WTC11 (cell line): ENCODE results near the gene CAND2. TPM values are rescaled to one million over a fixed set of nuclear protein-coding genes. Genes with fewer than 3 reads are reported as not detected.
"Not testable (repeated sequence)": the region's sequence is repeated elsewhere in the genome, so short reads cannot be mapped to it uniquely, and the experiment has no call there.

Experiments
- ATAC-seq: fragments of 200-7000 bp; cut with Tn5 transposase; 2 replicates; pipeline ENCODE4 v1.10.0; 2021; ENCODE audit warnings: mild to moderate bottlenecking, moderate library complexity
- CTCF ChIA-PET: fragments of 300-600 bp; sonication (Branson Sonifier 250); formaldehyde crosslinking; loops from one replicate; lab custom pipeline; 2021; ENCODE audit warnings: antibody characterized with exemption; lab: Charles Lee
- POLR2A ChIA-PET: fragments of 350-600 bp; sonication (Branson Sonifier 250); formaldehyde crosslinking; loops from one replicate; lab custom pipeline; 2021; ENCODE audit warnings: antibody characterized with exemption; lab: Charles Lee
- DNase-seq: peaks from one replicate; pipeline ENCODE4 v3.0.0; 2021; ENCODE audit warnings: low spot score
- H3K27ac Mint-ChIP-seq: 2 replicates; pipeline ENCODE4 v1.8.0; 2021; ENCODE audit warnings: mixed read lengths
- H3K27me3 Mint-ChIP-seq: 2 replicates; pipeline ENCODE4 v1.8.0; 2021; ENCODE audit warnings: low read depth, mild to moderate bottlenecking, moderate library complexity, mixed read lengths
- H3K36me3 Mint-ChIP-seq: 2 replicates; pipeline ENCODE4 v1.8.0; 2021; ENCODE audit warnings: mixed read lengths
- H3K4me1 Mint-ChIP-seq: 2 replicates; pipeline ENCODE4 v1.8.0; 2022; ENCODE audit warnings: mixed read lengths
- H3K4me3 Mint-ChIP-seq: 2 replicates; pipeline ENCODE4 v1.8.0; 2021; ENCODE audit warnings: mild to moderate bottlenecking, moderate library complexity, mixed read lengths
- H3K9me3 Mint-ChIP-seq: 2 replicates; pipeline ENCODE4 v1.8.0; 2021; ENCODE audit warnings: mixed read lengths
- FOXP1 ChIP-seq: sonication (generic); formaldehyde crosslinking; IDR thresholded peaks from 2 replicates; pipeline ENCODE4 v1.8.0; 2022; ENCODE audit warnings: missing genetic modification reagents, mild to moderate bottlenecking, moderate library complexity, borderline replicate concordance
- GRHL2 ChIP-seq: fragments of 250-450 bp; sonication (Bioruptor Pico); IDR thresholded peaks from 2 replicates; pipeline ENCODE4 v1.8.0; 2022; ENCODE audit warnings: mild to moderate bottlenecking, moderate library complexity; ENCODE audit not compliant: insufficient replicate concordance, severe bottlenecking
- NFATC4 ChIP-seq: fragments of 250-450 bp; sonication (Bioruptor Pico); IDR thresholded peaks from 2 replicates; pipeline ENCODE4 v1.9.0; 2021; ENCODE audit warnings: mild to moderate bottlenecking
- NR2C2 ChIP-seq: sonication (generic); formaldehyde crosslinking; IDR thresholded peaks from 2 replicates; pipeline ENCODE4 v1.8.0; 2022; ENCODE audit warnings: mild to moderate bottlenecking, missing genetic modification reagents
- NR3C1 ChIP-seq: sonication (generic); formaldehyde crosslinking; conservative IDR thresholded peaks from 2 replicates; pipeline ENCODE4 v1.8.1; 2023; ENCODE audit warnings: low read depth, mild to moderate bottlenecking, missing genetic modification reagents
- OVOL2 ChIP-seq: fragments of 250-450 bp; sonication (Bioruptor Pico); IDR thresholded peaks from 2 replicates; pipeline ENCODE4 v1.9.0; 2021; ENCODE audit warnings: mild to moderate bottlenecking, borderline replicate concordance
- PRRX2 ChIP-seq: fragments of 250-450 bp; sonication (Bioruptor Pico); IDR thresholded peaks from 2 replicates; pipeline ENCODE4 v1.8.0; 2021; ENCODE audit warnings: mild to moderate bottlenecking
- RORB ChIP-seq: fragments of 250-450 bp; sonication (Bioruptor Pico); IDR thresholded peaks from 2 replicates; pipeline ENCODE4 v1.9.0; 2021; ENCODE audit warnings: mild to moderate bottlenecking
- ZBTB21 ChIP-seq: sonication (generic); formaldehyde crosslinking; IDR thresholded peaks from 2 replicates; pipeline ENCODE4 v1.8.1; 2023; ENCODE audit warnings: mild to moderate bottlenecking, missing genetic modification reagents, borderline replicate concordance
- ZNF396 ChIP-seq: fragments of 250-450 bp; sonication (Bioruptor Pico); IDR thresholded peaks from 2 replicates; pipeline ENCODE4 v1.8.0; 2021; ENCODE audit warnings: mild to moderate bottlenecking, moderate library complexity, borderline replicate concordance
- total RNA-seq: library from RNA; stranded (reverse); gene quantifications from 3 replicates; pipeline ENCODE4 v1.2.3, GENCODE V29; 2021
- TF ChIP-seq, protein P1 (sequence below): fragments of 250-450 bp; sonication (Bioruptor Pico); IDR thresholded peaks from 2 replicates; pipeline ENCODE4 v1.9.0; 2021; ENCODE audit warnings: moderate library complexity, mild to moderate bottlenecking, inconsistent platforms, borderline replicate concordance
- TF ChIP-seq, protein P2 (sequence below): sonication (generic); formaldehyde crosslinking; IDR thresholded peaks from 2 replicates; pipeline ENCODE4 v1.8.1; 2023; ENCODE audit warnings: mild to moderate bottlenecking, missing genetic modification reagents
- TF ChIP-seq, protein P3 (sequence below): sonication (generic); formaldehyde crosslinking; IDR thresholded peaks from 2 replicates; pipeline ENCODE4 v1.8.0; 2022; ENCODE audit warnings: mild to moderate bottlenecking, missing genetic modification reagents
- TF ChIP-seq, protein P4 (sequence below): sonication (generic); formaldehyde crosslinking; IDR thresholded peaks from 2 replicates; pipeline ENCODE4 v1.8.0; 2022; ENCODE audit warnings: mild to moderate bottlenecking, missing genetic modification reagents

Gene CAND2
- total RNA-seq, 1 experiment from 2014 or later, result 15.4 TPM

DNA sequence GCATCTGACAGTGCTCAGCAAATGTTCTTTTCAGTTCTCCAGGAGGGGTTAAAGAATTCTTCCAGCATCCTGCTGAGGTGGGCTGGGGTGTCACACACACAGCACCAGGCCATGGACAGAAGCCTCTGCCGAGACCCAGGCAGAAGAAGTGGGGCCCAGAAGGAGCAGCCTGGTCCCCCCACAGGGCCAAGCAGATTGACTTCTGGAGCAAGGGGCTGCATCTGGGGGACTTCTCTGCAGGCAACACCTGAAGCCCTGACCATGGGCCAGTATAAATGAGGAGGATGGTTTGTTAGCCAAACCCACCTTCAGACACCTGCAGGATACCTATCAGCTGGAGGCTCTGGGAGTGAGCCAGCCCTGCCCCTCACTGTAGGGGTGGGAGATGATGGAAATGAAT lies 21.3 kb upstream of the CAND2 start (continued):
- no peak for TF ChIP-seq NFATC4 (CRISPR knock-in tag)

DNA sequence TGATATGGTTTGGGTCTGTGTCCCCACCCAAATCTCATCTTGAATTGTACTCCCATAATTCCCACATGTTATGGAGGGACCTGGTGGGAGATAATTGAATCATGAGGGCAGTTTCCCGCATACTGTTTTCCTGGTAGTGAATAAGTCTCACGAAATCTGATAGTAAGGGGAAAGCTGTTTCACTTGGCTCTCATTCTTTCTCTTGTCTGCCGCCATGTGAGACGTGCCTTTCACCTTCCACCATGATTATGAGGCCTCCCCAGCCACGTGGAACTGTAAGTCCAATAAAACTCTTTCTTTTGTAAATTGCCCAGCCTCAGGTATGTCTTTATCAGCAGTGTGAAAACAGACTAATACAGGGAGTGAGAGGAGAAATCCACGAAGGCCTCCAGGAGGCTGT lies 20.5 kb upstream of the CAND2 start:
- DNase-seq, POLR2A ChIA-PET, H3K4me1 Mint-ChIP-seq, H3K4me3 Mint-ChIP-seq, ATAC-seq, H3K27ac Mint-ChIP-seq, H3K36me3 Mint-ChIP-seq, H3K9me3 Mint-ChIP-seq: not testable (repeated sequence)
- CTCF ChIA-PET, result interaction anchor here (1.2 to 1.9 kb wide), 3 partner anchors 11 to 34 kb away, joined by 3 to 7 read pairs (median 6); no protein-coding TSS in a partner anchor
- peaks cover 13% of the 10 kb centered on the region for H3K27me3 Mint-ChIP-seq

DNA sequence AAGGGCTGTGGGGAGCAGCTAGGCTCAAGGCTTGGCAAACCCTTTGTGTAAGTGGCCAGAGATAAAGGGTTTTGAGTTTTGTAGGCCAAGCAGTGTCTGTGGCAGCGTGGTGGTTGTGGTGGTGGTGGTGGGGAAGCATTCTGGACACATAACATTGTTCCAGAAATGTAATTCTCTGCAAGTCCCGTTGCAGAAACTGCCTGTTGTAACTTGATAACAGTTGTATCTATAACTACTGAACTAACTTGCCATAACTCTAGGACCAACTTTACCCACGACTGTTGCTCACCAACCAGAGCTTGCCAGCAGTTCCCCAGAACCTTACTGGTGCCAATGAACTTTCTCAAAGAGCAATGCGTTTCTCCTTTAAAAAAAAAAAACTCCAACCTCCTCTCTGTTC lies 19.3 kb upstream of the CAND2 start:
- Mint-ChIP-seq H3K4me1 (no peaks in the 10 kb centered on the region; the same call in none of the 2 replicates), H3K27me3 (peaks cover 13% of the 10 kb centered on the region), H3K27ac (no peak overlapping the region), H3K36me3 (no peaks in the 10 kb centered on the region), H3K4me3 (no peak overlapping the region), H3K9me3 (peaks cover 5% of the 10 kb centered on the region)
- ATAC-seq (no peak), DNase-seq (no peak)
- ChIA-PET CTCF (interaction anchor here (2.5 kb wide), 1 partner anchor 10 kb away, joined by 8 read pairs; no protein-coding TSS in a partner anchor), POLR2A (no interaction called here)
- TF ChIP-seq GRHL2 (no peak), OVOL2 (CRISPR knock-in tag) (no peak), NR2C2 (no peak)
- TF ChIP-seq, protein P1, sequence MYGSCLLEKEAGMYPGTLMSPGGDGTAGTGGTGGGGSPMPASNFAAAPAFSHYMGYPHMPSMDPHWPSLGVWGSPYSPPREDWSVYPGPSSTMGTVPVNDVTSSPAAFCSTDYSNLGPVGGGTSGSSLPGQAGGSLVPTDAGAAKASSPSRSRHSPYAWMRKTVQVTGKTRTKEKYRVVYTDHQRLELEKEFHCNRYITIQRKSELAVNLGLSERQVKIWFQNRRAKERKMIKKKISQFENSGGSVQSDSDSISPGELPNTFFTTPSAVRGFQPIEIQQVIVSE (CRISPR knock-in tag), result no peak

DNA sequence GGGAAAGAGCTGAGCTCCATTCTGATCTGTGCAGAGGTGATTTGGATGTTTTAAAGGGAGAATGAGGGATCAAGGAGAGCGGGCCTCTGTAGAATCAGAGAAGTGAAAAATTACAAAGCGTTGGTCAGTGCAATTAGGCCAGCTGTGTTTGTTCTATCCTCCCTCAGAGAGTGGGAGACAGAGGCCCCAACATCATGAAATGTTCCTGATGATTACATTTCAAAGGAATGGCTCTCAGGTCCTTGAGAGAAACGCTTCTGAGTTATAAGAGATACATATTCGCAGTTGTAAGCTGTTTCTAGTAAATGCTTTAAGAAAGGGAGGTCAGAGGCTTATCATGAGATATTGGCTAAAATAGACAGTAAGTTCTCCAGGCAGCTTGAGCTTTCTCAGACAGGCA lies 15.7 kb upstream of the CAND2 start:
- CTCF ChIA-PET, result interaction anchor here (0.9 kb wide), 1 partner anchor 30 kb away, joined by 4 read pairs; no protein-coding TSS in a partner anchor
- Mint-ChIP-seq H3K9me3 (peaks cover 6% of the 10 kb centered on the region), H3K36me3 (no peaks in the 10 kb centered on the region), H3K4me1 (peaks cover 19% of the 10 kb centered on the region), H3K4me3 (no peak overlapping the region)
- DNase-seq, result no peak
- no peak for ATAC-seq
- TF ChIP-seq NFATC4 (CRISPR knock-in tag), result no peak
- no peak for TF ChIP-seq ZNF396
- TF ChIP-seq, protein P1 (CRISPR knock-in tag), result no peak
- TF ChIP-seq NR3C1, result no peak
- TF ChIP-seq ZBTB21, result no peak
- no peak for TF ChIP-seq RORB (CRISPR knock-in tag)
- TF ChIP-seq PRRX2, result no peak
- no peak for TF ChIP-seq FOXP1 (CRISPR knock-in tag)
- TF ChIP-seq, protein P2, sequence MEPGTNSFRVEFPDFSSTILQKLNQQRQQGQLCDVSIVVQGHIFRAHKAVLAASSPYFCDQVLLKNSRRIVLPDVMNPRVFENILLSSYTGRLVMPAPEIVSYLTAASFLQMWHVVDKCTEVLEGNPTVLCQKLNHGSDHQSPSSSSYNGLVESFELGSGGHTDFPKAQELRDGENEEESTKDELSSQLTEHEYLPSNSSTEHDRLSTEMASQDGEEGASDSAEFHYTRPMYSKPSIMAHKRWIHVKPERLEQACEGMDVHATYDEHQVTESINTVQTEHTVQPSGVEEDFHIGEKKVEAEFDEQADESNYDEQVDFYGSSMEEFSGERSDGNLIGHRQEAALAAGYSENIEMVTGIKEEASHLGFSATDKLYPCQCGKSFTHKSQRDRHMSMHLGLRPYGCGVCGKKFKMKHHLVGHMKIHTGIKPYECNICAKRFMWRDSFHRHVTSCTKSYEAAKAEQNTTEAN (CRISPR knock-in tag), result no peak
- TF ChIP-seq NR2C2, result no peak
- TF ChIP-seq, protein P3, sequence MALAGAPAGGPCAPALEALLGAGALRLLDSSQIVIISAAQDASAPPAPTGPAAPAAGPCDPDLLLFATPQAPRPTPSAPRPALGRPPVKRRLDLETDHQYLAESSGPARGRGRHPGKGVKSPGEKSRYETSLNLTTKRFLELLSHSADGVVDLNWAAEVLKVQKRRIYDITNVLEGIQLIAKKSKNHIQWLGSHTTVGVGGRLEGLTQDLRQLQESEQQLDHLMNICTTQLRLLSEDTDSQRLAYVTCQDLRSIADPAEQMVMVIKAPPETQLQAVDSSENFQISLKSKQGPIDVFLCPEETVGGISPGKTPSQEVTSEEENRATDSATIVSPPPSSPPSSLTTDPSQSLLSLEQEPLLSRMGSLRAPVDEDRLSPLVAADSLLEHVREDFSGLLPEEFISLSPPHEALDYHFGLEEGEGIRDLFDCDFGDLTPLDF (CRISPR knock-in tag), result no peak
- TF ChIP-seq, protein P4, sequence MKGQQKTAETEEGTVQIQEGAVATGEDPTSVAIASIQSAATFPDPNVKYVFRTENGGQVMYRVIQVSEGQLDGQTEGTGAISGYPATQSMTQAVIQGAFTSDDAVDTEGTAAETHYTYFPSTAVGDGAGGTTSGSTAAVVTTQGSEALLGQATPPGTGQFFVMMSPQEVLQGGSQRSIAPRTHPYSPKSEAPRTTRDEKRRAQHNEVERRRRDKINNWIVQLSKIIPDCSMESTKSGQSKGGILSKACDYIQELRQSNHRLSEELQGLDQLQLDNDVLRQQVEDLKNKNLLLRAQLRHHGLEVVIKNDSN (CRISPR knock-in tag), result no peak
- TF ChIP-seq, all 79 proteins: peak for 0
- no peak overlapping the region for H3K27ac Mint-ChIP-seq
- H3K27me3 Mint-ChIP-seq, result no peaks in the 10 kb centered on the region
- POLR2A ChIA-PET, result no interaction called here
